ENCODE data around the gene C9orf152. TPM values are rescaled to one million over a fixed set of nuclear protein-coding genes. Genes with fewer than 3 reads are reported as not detected.

C9orf152 gene
- total RNA-seq, 1 experiment from 2014 or later: not detected

DNA sequence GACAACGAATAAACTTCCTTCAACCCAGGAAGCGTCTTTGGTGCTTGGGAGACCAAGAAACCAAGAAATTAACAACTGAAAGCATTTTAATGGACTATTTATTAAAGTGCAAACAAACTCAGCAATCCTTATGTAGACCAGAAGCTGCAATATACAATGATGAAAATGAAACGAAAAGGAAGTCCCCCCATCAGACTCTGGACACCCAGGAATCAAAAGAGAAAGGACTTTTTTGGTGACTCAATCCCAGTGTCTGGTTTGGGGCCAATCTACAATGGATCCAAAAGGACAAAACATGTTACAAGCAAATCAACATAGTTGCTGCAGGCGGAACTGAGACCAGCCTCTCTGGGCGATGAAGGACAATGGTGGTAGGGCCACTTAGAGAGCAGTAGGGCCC is 39.5 kb downstream of the C9orf152 start:
- H3K9ac ChIP-seq (ENCODE audit: low read length): no peak overlapping the region
- H3K27ac ChIP-seq (ENCODE audit: low read length): no peak overlapping the region
- no peak overlapping the region for H2AFZ ChIP-seq (ENCODE audit: low read length)
- H3K4me3 ChIP-seq (ENCODE audit: low read length): no peak overlapping the region
- H4K20me1 ChIP-seq (ENCODE audit: insufficient read depth, low read depth, low read length): no peaks in the 10 kb centered on the region
- H3K9me3 ChIP-seq (ENCODE audit: low read length): no peaks in the 10 kb centered on the region
- no peaks in the 10 kb centered on the region for H3K4me1 ChIP-seq (ENCODE audit: low read length)
- no peaks in the 10 kb centered on the region for H3K36me3 ChIP-seq (ENCODE audit: insufficient read depth, low read length)
- no peak overlapping the region for H3K4me2 ChIP-seq (ENCODE audit: low read depth, low read length, poor library complexity, severe bottlenecking)
- DNase-seq: no peak
- no peaks in the 10 kb centered on the region for H3K27me3 ChIP-seq (ENCODE audit: low read length)
- H3K9me2 ChIP-seq (replicated peaks; ENCODE audit: insufficient read depth, low read length): no peaks in the 10 kb centered on the region
- H3K79me2 ChIP-seq (ENCODE audit: low read length): no peaks in the 10 kb centered on the region

GRCh38 chr9:110161940-110162339 is 46.0 kb downstream of the C9orf152 start:
- Histone ChIP-seq H3K4me2 (ENCODE audit: low read depth, low read length, poor library complexity, severe bottlenecking) (no peak overlapping the region), H3K4me3 (ENCODE audit: low read length) (no peak overlapping the region), H3K27me3 (ENCODE audit: low read length) (no peaks in the 10 kb centered on the region), H3K4me1 (ENCODE audit: low read length) (no peaks in the 10 kb centered on the region), H3K27ac (ENCODE audit: low read length) (no peak overlapping the region), H3K36me3 (ENCODE audit: insufficient read depth, low read length) (no peaks in the 10 kb centered on the region), H3K9me3 (ENCODE audit: low read length) (no peaks in the 10 kb centered on the region), H2AFZ (ENCODE audit: low read length) (no peak overlapping the region), H3K9me2 (replicated peaks; ENCODE audit: insufficient read depth, low read length) (no peaks in the 10 kb centered on the region), H3K9ac (ENCODE audit: low read length) (no peak overlapping the region), H4K20me1 (ENCODE audit: insufficient read depth, low read depth, low read length) (no peaks in the 10 kb centered on the region), H3K79me2 (ENCODE audit: low read length) (no peaks in the 10 kb centered on the region)
- DNase-seq: no peak

DNA sequence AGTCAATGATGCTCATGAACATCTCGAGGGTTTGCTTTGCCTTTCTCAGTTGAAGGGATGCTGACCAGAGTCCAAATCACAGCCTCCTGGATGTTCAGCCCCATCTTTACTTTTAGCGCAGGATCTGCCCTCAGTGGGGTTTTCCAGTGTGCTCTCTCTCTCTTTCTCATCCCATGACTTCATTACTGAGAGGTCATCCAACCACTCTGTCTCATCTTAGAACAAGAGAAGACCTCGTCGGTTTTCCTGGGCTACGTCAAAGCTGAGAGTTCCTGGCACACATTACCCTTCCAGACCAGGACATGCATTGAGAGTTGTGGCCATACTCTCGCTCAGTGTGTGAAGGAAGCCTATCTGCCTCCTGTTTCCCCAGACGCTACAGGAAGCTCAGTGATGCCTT is 47.3 kb downstream of the C9orf152 start:
- Histone ChIP-seq H2AFZ (ENCODE audit: low read length) (no peak overlapping the region), H3K36me3 (ENCODE audit: insufficient read depth, low read length) (no peaks in the 10 kb centered on the region), H3K4me1 (ENCODE audit: low read length) (no peaks in the 10 kb centered on the region)

GRCh38 chr9:110160123-110160522 is 47.8 kb downstream of the C9orf152 start:
- no peaks in the 10 kb centered on the region for H3K36me3 ChIP-seq (ENCODE audit: insufficient read depth, low read length)
- DNase-seq: no peak
- H3K9ac ChIP-seq (ENCODE audit: low read length): no peak overlapping the region
- no peaks in the 10 kb centered on the region for H4K20me1 ChIP-seq (ENCODE audit: insufficient read depth, low read depth, low read length)
- H2AFZ ChIP-seq (ENCODE audit: low read length): no peak overlapping the region
- no peaks in the 10 kb centered on the region for H3K79me2 ChIP-seq (ENCODE audit: low read length)
- no peak overlapping the region for H3K4me3 ChIP-seq (ENCODE audit: low read length)
- no peaks in the 10 kb centered on the region for H3K9me3 ChIP-seq (ENCODE audit: low read length)
- H3K9me2 ChIP-seq (replicated peaks; ENCODE audit: insufficient read depth, low read length): no peaks in the 10 kb centered on the region
- H3K27ac ChIP-seq (ENCODE audit: low read length): no peak overlapping the region
- H3K4me1 ChIP-seq (ENCODE audit: low read length): no peaks in the 10 kb centered on the region
- no peak overlapping the region for H3K4me2 ChIP-seq (ENCODE audit: low read depth, low read length, poor library complexity, severe bottlenecking)
- no peaks in the 10 kb centered on the region for H3K27me3 ChIP-seq (ENCODE audit: low read length)

More for the DNA sequence above, 47.3 kb downstream of the C9orf152 start:
- Histone ChIP-seq H3K4me3 (ENCODE audit: low read length) (no peak overlapping the region), H3K9me2 (replicated peaks; ENCODE audit: insufficient read depth, low read length) (no peaks in the 10 kb centered on the region), H3K9ac (ENCODE audit: low read length) (no peak overlapping the region), H3K9me3 (ENCODE audit: low read length) (no peaks in the 10 kb centered on the region), H4K20me1 (ENCODE audit: insufficient read depth, low read depth, low read length) (no peaks in the 10 kb centered on the region), H3K79me2 (ENCODE audit: low read length) (no peaks in the 10 kb centered on the region), H3K27ac (ENCODE audit: low read length) (no peak overlapping the region), H3K27me3 (ENCODE audit: low read length) (no peaks in the 10 kb centered on the region), H3K4me2 (ENCODE audit: low read depth, low read length, poor library complexity, severe bottlenecking) (no peak overlapping the region)
- DNase-seq: no peak

GRCh38 chr9:110157823-110158664 is 49.9 kb downstream of the C9orf152 start:
- no peaks in the 10 kb centered on the region for H3K27me3 ChIP-seq (ENCODE audit: low read length)
- H3K9me2 ChIP-seq (replicated peaks; ENCODE audit: insufficient read depth, low read length): no peaks in the 10 kb centered on the region
- DNase-seq: no peak
- no peaks in the 10 kb centered on the region for H3K79me2 ChIP-seq (ENCODE audit: low read length)
- no peak overlapping the region for H3K9ac ChIP-seq (ENCODE audit: low read length)
- no peak overlapping the region for H3K27ac ChIP-seq (ENCODE audit: low read length)
- no peak overlapping the region for H2AFZ ChIP-seq (ENCODE audit: low read length)
- no peak overlapping the region for H3K4me3 ChIP-seq (ENCODE audit: low read length)
- H3K36me3 ChIP-seq (ENCODE audit: insufficient read depth, low read length): no peaks in the 10 kb centered on the region
- no peaks in the 10 kb centered on the region for H4K20me1 ChIP-seq (ENCODE audit: insufficient read depth, low read depth, low read length)
- no peaks in the 10 kb centered on the region for H3K9me3 ChIP-seq (ENCODE audit: low read length)
- 0 out of 2 replicates have a peak, but pooled peaks cover 2% of the 10 kb centered on the region for H3K4me1 ChIP-seq (ENCODE audit: low read length)
- H3K4me2 ChIP-seq (ENCODE audit: low read depth, low read length, poor library complexity, severe bottlenecking): no peak overlapping the region

GRCh38 chr9:110156902-110157301 is 51.1 kb downstream of the C9orf152 start:
- no peak overlapping the region for H3K4me2 ChIP-seq (ENCODE audit: low read depth, low read length, poor library complexity, severe bottlenecking)
- H3K27ac ChIP-seq (ENCODE audit: low read length): no peak overlapping the region
- no peaks in the 10 kb centered on the region for H3K9me3 ChIP-seq (ENCODE audit: low read length)
- 0 out of 2 replicates have a peak, but pooled peaks cover 2% of the 10 kb centered on the region for H3K4me1 ChIP-seq (ENCODE audit: low read length)
- DNase-seq: no peak
- no peaks in the 10 kb centered on the region for H3K9me2 ChIP-seq (replicated peaks; ENCODE audit: insufficient read depth, low read length)
- no peaks in the 10 kb centered on the region for H3K27me3 ChIP-seq (ENCODE audit: low read length)
- no peak overlapping the region for H3K4me3 ChIP-seq (ENCODE audit: low read length)
- H3K36me3 ChIP-seq (ENCODE audit: insufficient read depth, low read length): no peaks in the 10 kb centered on the region
- no peak overlapping the region for H2AFZ ChIP-seq (ENCODE audit: low read length)
- H3K9ac ChIP-seq (ENCODE audit: low read length): no peak overlapping the region
- H4K20me1 ChIP-seq (ENCODE audit: insufficient read depth, low read depth, low read length): no peaks in the 10 kb centered on the region
- no peaks in the 10 kb centered on the region for H3K79me2 ChIP-seq (ENCODE audit: low read length)

GRCh38 chr9:110156416-110156815 is 51.5 kb downstream of the C9orf152 start:
- 0 out of 2 replicates have a peak, but pooled peaks cover 2% of the 10 kb centered on the region for H3K4me1 ChIP-seq (ENCODE audit: low read length)
- no peak for DNase-seq
- no peaks in the 10 kb centered on the region for H3K36me3 ChIP-seq (ENCODE audit: insufficient read depth, low read length)
- no peak overlapping the region for H3K4me3 ChIP-seq (ENCODE audit: low read length)
- no peaks in the 10 kb centered on the region for H3K79me2 ChIP-seq (ENCODE audit: low read length)
- no peak overlapping the region for H2AFZ ChIP-seq (ENCODE audit: low read length)
- no peaks in the 10 kb centered on the region for H4K20me1 ChIP-seq (ENCODE audit: insufficient read depth, low read depth, low read length)
- no peak overlapping the region for H3K4me2 ChIP-seq (ENCODE audit: low read depth, low read length, poor library complexity, severe bottlenecking)
- no peaks in the 10 kb centered on the region for H3K9me2 ChIP-seq (replicated peaks; ENCODE audit: insufficient read depth, low read length)
- no peak overlapping the region for H3K9ac ChIP-seq (ENCODE audit: low read length)
- H3K9me3 ChIP-seq (ENCODE audit: low read length): no peaks in the 10 kb centered on the region
- H3K27ac ChIP-seq (ENCODE audit: low read length): no peak overlapping the region
- H3K27me3 ChIP-seq (ENCODE audit: low read length): no peaks in the 10 kb centered on the region

GRCh38 chr9:110155751-110156150 is 52.2 kb downstream of the C9orf152 start:
- H3K4me2 ChIP-seq (ENCODE audit: low read depth, low read length, poor library complexity, severe bottlenecking): no peak overlapping the region
- H3K27ac ChIP-seq (ENCODE audit: low read length): no peak overlapping the region
- no peaks in the 10 kb centered on the region for H3K27me3 ChIP-seq (ENCODE audit: low read length)
- H3K9ac ChIP-seq (ENCODE audit: low read length): no peak overlapping the region
- H3K4me1 ChIP-seq (ENCODE audit: low read length): peaks cover 2% of the 10 kb centered on the region; the same call in 1 of the 2 replicates
- H3K4me3 ChIP-seq (ENCODE audit: low read length): no peak overlapping the region
- no peaks in the 10 kb centered on the region for H3K79me2 ChIP-seq (ENCODE audit: low read length)
- H3K9me3 ChIP-seq (ENCODE audit: low read length): no peaks in the 10 kb centered on the region
- DNase-seq: no peak
- no peak overlapping the region for H2AFZ ChIP-seq (ENCODE audit: low read length)
- H3K9me2 ChIP-seq (replicated peaks; ENCODE audit: insufficient read depth, low read length): no peaks in the 10 kb centered on the region
- no peaks in the 10 kb centered on the region for H3K36me3 ChIP-seq (ENCODE audit: insufficient read depth, low read length)
- no peaks in the 10 kb centered on the region for H4K20me1 ChIP-seq (ENCODE audit: insufficient read depth, low read depth, low read length)

All from Karpas-422 (cell line).